GM12878 (cell line): Measurements from ENCODE around the gene NKX6-1.

Source experiments
- CHD4 ChIP-seq: fragments of 200-600 bp; sonication (generic); IDR thresholded peaks from 2 replicates; pipeline ENCODE4 v1.6.1; 2016; ENCODE audit warnings: mild to moderate bottlenecking
- SP1 ChIP-seq: IDR thresholded peaks from one replicate; pipeline ENCODE4 v1.6.1; 2011; ENCODE audit warnings: low read depth, low read length
- TF ChIP-seq, protein P1 (sequence below): fragments of 450-650 bp; IDR thresholded peaks from 2 replicates; pipeline ENCODE4 v1.6.1; 2017; ENCODE audit warnings: borderline replicate concordance

DNA sequence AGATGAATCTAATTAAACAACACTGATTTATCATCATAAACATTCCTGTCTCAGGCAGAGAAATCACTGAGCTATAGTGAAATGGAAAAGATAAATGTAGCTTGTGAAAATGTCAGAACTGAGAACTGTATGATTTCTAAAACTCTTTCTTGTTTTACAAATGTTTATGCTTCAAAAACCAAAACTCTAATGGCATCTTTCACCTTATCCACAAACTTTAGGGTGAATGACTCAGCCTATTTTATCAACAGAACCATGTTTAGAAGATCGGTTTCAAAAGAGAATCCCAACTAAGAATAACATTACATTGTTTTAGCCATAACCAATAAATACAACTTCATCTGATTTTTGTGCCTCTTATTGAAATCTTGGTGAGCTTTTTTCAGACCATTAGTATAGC, 21.4 kb downstream of the NKX6-1 start:
- TF ChIP-seq SP1: no peak
- no peak for TF ChIP-seq CHD4
- TF ChIP-seq, protein P1, sequence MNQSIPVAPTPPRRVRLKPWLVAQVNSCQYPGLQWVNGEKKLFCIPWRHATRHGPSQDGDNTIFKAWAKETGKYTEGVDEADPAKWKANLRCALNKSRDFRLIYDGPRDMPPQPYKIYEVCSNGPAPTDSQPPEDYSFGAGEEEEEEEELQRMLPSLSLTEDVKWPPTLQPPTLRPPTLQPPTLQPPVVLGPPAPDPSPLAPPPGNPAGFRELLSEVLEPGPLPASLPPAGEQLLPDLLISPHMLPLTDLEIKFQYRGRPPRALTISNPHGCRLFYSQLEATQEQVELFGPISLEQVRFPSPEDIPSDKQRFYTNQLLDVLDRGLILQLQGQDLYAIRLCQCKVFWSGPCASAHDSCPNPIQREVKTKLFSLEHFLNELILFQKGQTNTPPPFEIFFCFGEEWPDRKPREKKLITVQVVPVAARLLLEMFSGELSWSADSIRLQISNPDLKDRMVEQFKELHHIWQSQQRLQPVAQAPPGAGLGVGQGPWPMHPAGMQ: no peak
